Pancreas (tissue), 10 donors: Measurements from ENCODE around the gene NUFIP2. TPM values are rescaled to one million over a fixed set of nuclear protein-coding genes. Genes with fewer than 3 reads are reported as not detected.

Experiments used
- ATAC-seq, 4 donors: fragments of 200-7000 bp; cut with Tn5 transposase; one replicate each; pipeline versions ENCODE4 v1.8.0 to v1.9.1; 2020; ENCODE audit warnings: mild to moderate bottlenecking in 4 of 4, moderate library complexity in 4 of 4
- DNase-seq, 6 donors: peaks; one replicate each; pipeline ENCODE4 v3.0.0-alpha.2; 2020
- FAIRE-seq: peaks from 2 replicates; lab custom pipeline; 2012; peaks lifted over from hg19 to GRCh38; lab: Jason Lieb, UNC
- H3K27ac ChIP-seq, 4 donors: fragments of 200-600 bp; sonication (generic); 1 replicate in 3 of 4; 2 replicates in 1 of 4; pipeline versions ENCODE4 v1.5.0 to v1.8.0; 2020
- H3K27me3 ChIP-seq, 4 donors: fragments of 200-600 bp; one replicate each; pipeline ENCODE4 v1.8.0; 2021
- H3K36me3 ChIP-seq, 3 donors: fragments of 200-600 bp; sonication (generic) in 1 of 3; one replicate each; pipeline versions ENCODE4 v1.5.0 to v1.8.0; 2020 to 2021
- H3K4me1 ChIP-seq, 3 donors: fragments of 200-600 bp; one replicate each; pipeline ENCODE4 v1.8.0; 2021
- H3K4me3 ChIP-seq, 4 donors: fragments of 200-600 bp; sonication (generic) in 2 of 4; one replicate each; pipeline versions ENCODE4 v1.5.0 to v1.8.0; 2020 to 2021
- H3K9me3 ChIP-seq, 4 donors: fragments of 200-600 bp; one replicate each; pipeline ENCODE4 v1.8.0; 2021
- WGBS, 2 donors: extraction: QIAGEN DNeasy Blood & Tissue Kit; methylation state at CpG; one replicate each; pipeline ENCODE4 v1.1.7; 2013; 5-methylcytosine and 5-hydroxymethylcytosine counted together
- intact Hi-C, 3 donors: fragments of 100-400 bp; cut with DNase I; formaldehyde crosslinking; loops; one replicate each; pipeline versions ENCODE4 v1.11.1 to v1.14.2; 2022
- polyA plus RNA-seq, 2 donors: library from polyadenylated mRNA; stranded (reverse); fragments of 200-250 nt; gene quantifications; one replicate each; pipeline ENCODE4 v1.2.3, GENCODE V29; 2013
- total RNA-seq, 6 donors: library from RNA; stranded (reverse); fragmentation: NEBNext Ultra II Directional in 4 of 6; extraction: Animal tissue kit (Norgen Biotek cat#: 25700) in 4 of 6; gene quantifications; one replicate each; pipeline versions ENCODE4 v1.2.1 to v1.2.4, GENCODE V29; 2021 to 2023
- TF ChIP-seq, protein P1 (sequence below), 4 donors: fragments of 200-600 bp; sonication (generic) in 3 of 4; IDR thresholded peaks; one replicate each; pipeline versions ENCODE4 v1.5.0 to v1.8.0; 2021; ENCODE audit warnings: antibody characterized with exemption in 4 of 4
- donor health status: healthy with polysubstance abuse.
- donor health status: DM: no; HTN: no; CAD: no; lungs with moderate emphysema.
- donor health status: DM: no; HTN: no; CAD: no.
- donor health status: control.
- donor health status: control.
- donor health status: Bipolar disorder and iron deficiency.
- donor health status: DM: yes; HTN: yes; CAD: no.
- donor health status: DM: no; HTN: no; CAD: no.
- donor health status: DM: no; HTN: no; CAD: no.
- donor health status: DM: yes; HTN: yes; CAD: no.

NUFIP2 gene
- total and polyA plus RNA-seq, 8 donors, result 8.7 to 28.1 (median 15.3) TPM

DNA sequence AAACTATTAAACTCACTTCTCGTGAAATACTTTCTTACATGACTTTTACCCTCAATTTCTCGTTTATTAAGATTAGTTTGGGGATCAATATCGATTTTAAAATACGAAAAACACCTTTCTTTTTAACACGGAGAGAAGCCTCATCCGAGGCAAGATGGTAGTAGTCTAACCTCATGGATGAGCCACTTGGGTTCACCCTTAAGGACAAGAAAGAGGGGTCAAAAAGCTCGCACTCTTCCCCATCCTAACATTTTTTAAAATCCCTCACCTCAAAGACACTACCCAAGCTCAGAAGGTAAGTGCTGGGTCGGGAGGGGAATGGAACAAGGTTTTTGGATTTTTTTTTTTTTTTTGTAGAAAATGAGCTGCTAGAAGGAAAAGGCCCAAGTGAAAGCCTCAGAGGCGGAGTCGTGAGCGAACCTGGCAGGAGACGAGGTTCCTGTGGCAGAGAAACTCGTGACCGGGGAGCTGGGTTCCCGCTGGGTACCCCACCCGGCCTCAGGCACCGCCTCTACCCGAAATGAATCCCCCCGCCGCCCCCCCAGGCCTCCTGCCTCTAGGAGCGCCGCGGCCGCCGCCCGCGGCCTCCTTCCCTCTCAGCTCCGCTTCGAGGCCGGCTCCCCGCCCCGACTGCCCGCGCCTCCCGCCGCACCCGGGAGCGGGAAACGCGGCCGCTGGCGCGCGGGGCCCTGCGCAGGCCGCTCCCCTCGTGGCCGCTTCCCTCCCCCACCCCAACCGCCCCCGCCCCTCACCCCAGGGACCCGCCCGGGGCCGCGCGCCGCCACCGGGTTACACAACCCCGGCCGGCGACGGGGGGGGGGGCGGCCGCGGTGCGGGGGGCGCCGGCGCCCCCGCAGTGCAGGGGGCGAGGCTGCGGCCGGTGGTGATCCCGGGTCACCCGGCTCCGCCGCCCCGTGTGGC, 1.6 kb downstream of the NUFIP2 start:
- peaks cover 12 to 44% (median 18%) of the 10 kb centered on the region in 3 donors for H3K4me1 ChIP-seq
- H3K4me3 ChIP-seq, result peak overlapping the region; percentile 82 to 99 (median 96)
- TF ChIP-seq, protein P1, sequence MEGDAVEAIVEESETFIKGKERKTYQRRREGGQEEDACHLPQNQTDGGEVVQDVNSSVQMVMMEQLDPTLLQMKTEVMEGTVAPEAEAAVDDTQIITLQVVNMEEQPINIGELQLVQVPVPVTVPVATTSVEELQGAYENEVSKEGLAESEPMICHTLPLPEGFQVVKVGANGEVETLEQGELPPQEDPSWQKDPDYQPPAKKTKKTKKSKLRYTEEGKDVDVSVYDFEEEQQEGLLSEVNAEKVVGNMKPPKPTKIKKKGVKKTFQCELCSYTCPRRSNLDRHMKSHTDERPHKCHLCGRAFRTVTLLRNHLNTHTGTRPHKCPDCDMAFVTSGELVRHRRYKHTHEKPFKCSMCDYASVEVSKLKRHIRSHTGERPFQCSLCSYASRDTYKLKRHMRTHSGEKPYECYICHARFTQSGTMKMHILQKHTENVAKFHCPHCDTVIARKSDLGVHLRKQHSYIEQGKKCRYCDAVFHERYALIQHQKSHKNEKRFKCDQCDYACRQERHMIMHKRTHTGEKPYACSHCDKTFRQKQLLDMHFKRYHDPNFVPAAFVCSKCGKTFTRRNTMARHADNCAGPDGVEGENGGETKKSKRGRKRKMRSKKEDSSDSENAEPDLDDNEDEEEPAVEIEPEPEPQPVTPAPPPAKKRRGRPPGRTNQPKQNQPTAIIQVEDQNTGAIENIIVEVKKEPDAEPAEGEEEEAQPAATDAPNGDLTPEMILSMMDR (IDR thresholded peaks at IDR 0.05), result no peak
- ATAC-seq (peak in 3 of 4 donors; percentile 1 to 26 (median 2)), FAIRE-seq (no peak), DNase-seq (peak; percentile 48 to 78 (median 64))
- no peaks in the 10 kb centered on the region for H3K27me3 ChIP-seq
- no peaks in the 10 kb centered on the region for H3K9me3 ChIP-seq
- no peaks in the 10 kb centered on the region for H3K36me3 ChIP-seq
- intact Hi-C loops, result no loop called here
- WGBS, 2 donors, result 1 to 2% methylated on average over 35 to 68 of the region's 77 CpGs
- peak overlapping the region; percentile 93 to 97 (median 95) for H3K27ac ChIP-seq

DNA sequence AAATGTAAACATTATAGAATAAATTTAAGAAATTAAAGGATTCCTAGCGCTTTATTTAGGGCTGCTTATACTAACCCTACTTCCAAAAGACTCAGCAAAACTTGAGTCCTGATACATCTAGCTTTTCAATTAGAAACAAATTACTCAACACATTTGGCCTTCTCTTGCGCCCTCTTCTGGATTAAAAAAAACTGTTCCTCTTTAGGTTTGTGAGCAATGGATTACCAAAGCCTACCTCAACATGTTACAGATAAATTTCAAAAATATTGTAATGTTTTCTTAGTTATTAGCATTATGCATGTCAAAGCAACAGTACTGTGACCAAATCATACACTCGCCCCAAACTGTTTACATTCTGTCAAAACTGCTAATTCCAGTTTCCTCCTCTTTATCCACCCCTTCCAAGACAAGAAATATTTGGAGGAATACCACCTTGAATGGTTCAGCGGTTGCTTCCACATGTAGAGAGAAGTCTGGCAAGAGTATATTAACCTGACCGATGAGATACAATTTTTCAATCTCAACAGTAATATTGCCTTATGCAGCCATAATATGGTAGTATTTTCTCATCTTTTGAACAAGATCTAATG, 2.7 kb downstream of the NUFIP2 start:
- ATAC-seq (peak in 3 of 4 donors; percentile 9 to 34 (median 14)), DNase-seq (no peak), FAIRE-seq (peak; percentile 29)
- Histone ChIP-seq H3K27ac (peak overlapping the region in 2 of 4 donors; percentile 97), H3K9me3 (no peaks in the 10 kb centered on the region), H3K36me3 (peaks cover 0 to 9% (median 0%) of the 10 kb centered on the region in 3 donors), H3K4me1 (peaks cover 12 to 46% (median 18%) of the 10 kb centered on the region in 3 donors), H3K27me3 (no peaks in the 10 kb centered on the region), H3K4me3 (peak overlapping the region in 2 of 4 donors; percentile 93 to 99)
- TF ChIP-seq, protein P1 (IDR thresholded peaks at IDR 0.05), result peak; percentile 33 to 55 (median 38)
- 4% methylated on average over 5 of the region's 5 CpGs for WGBS, 2 donors
- intact Hi-C loops, result no loop called here

DNA sequence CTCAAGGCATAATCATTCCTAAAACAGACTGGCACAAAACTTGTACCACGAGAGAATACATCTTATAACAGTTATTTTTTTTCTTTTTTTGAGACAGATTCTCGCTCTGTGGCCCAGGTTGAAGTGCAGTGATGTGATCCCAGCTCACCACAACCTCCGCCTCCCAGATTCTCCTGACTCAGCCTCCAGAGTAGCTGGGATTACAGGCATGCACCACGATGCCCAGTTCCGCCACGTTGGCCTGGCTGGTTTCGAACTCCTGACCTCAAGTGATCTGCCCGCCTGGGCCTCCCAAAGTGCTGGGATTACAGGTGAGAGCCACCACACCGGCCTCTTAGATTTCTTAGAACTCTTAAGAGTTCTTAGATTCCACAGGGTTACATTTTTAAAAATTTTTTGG, 4.1 kb downstream of the NUFIP2 start:
- Histone ChIP-seq H3K4me1 (peaks cover 12 to 42% (median 18%) of the 10 kb centered on the region in 3 donors), H3K27ac (no peak overlapping the region), H3K36me3 (peaks cover 0 to 22% (median 3%) of the 10 kb centered on the region in 3 donors), H3K4me3 (no peak overlapping the region), H3K9me3 (no peaks in the 10 kb centered on the region), H3K27me3 (no peaks in the 10 kb centered on the region)
- FAIRE-seq, result no peak
- no peak for DNase-seq
- intact Hi-C loops, result loop anchor here in 1 of 3 donors (10.0 kb wide), 1 partner anchor 145 kb away; no protein-coding TSS in a partner anchor
- no peak for ATAC-seq
- TF ChIP-seq, protein P1 (IDR thresholded peaks at IDR 0.05), result no peak
- 85 to 90% methylated on average over 9 of the region's 9 CpGs for WGBS, 2 donors

DNA sequence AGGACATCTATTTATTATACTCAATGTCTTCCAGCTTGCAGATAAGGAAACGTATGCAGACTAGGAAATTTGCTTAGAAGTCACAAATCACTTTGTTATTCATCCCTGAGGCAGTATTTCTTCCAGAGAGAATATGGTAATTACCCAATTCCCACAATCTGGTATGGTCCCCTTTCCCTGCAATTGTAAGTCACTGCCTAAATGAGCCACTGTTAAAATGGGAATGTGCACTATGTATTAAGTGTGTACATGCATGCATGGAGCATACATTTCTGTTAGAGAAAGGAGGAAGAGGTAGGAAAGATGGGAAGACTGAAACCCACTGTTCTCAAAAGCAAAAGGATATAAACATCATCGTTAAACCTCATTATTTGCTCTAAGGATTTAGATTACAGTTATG, 10.0 kb downstream of the NUFIP2 start:
- 36 to 47% methylated on average over 2 of the region's 2 CpGs for WGBS, 2 donors
- Histone ChIP-seq H3K4me1 (peaks cover 5 to 27% (median 17%) of the 10 kb centered on the region in 3 donors), H3K27me3 (no peaks in the 10 kb centered on the region), H3K4me3 (no peak overlapping the region), H3K27ac (no peak overlapping the region), H3K9me3 (no peaks in the 10 kb centered on the region), H3K36me3 (peaks cover 0 to 38% (median 6%) of the 10 kb centered on the region in 3 donors)
- intact Hi-C loops, result loop anchor here in 1 of 3 donors (10.0 kb wide), 1 partner anchor 139 kb away; no protein-coding TSS in a partner anchor
- ATAC-seq, result no peak
- TF ChIP-seq, protein P1 (IDR thresholded peaks at IDR 0.05), result no peak
- no peak for DNase-seq
- no peak for FAIRE-seq
